Measurements from ENCODE around the gene S100A16.
"Not testable (repeated sequence)": the region's sequence is repeated elsewhere in the genome, so short reads cannot be mapped to it uniquely, and the experiment has no call there.

Gene S100A16

GRCh38 chr1:153614189-153614900 is 1.4 kb upstream of the S100A16 start:
- DNase-seq, result no peak

- no peak for DNase-seq
Observed at GRCh38 chr1:153613406-153613805, 469 bp upstream of the S100A16 start.

- DNase-seq, result no peak
Observed at GRCh38 chr1:153612111-153612754, 704 bp downstream of the S100A16 start.

- no peak for DNase-seq
Observed at GRCh38 chr1:153611356-153611755, 1.6 kb downstream of the S100A16 start.

GRCh38 chr1:153610811-153611301 is 2.1 kb downstream of the S100A16 start:
- no peak for DNase-seq

GRCh38 chr1:153610334-153610733 is 2.6 kb downstream of the S100A16 start:
- no peak for DNase-seq

- no peak for DNase-seq
Observed at GRCh38 chr1:153609585-153609907, 3.4 kb downstream of the S100A16 start.

- DNase-seq, result no peak
Observed at GRCh38 chr1:153608742-153609584, 4.0 kb downstream of the S100A16 start.

GRCh38 chr1:153608089-153608682 is 4.8 kb downstream of the S100A16 start:
- DNase-seq, result no peak

GRCh38 chr1:153607381-153607780 is 5.6 kb downstream of the S100A16 start:
- no peak for DNase-seq

- no peak for DNase-seq
Observed at GRCh38 chr1:153606194-153606593, 6.7 kb downstream of the S100A16 start.

GRCh38 chr1:153602749-153603148 is 10.2 kb downstream of the S100A16 start:
- no peak for DNase-seq

- DNase-seq, result no peak
Observed at GRCh38 chr1:153599847-153600246, 13.1 kb downstream of the S100A16 start.

- DNase-seq, result peak; percentile 35
Observed at GRCh38 chr1:153598309-153599172, 14.4 kb downstream of the S100A16 start.

GRCh38 chr1:153597206-153597605 is 15.7 kb downstream of the S100A16 start:
- DNase-seq, result no peak

GRCh38 chr1:153592748-153593147 is 20.2 kb downstream of the S100A16 start:
- DNase-seq, result no peak

GRCh38 chr1:153588482-153588881 is 24.5 kb downstream of the S100A16 start:
- no peak for DNase-seq

GRCh38 chr1:153588033-153588432 is 24.9 kb downstream of the S100A16 start:
- DNase-seq, result not testable (repeated sequence)

- no peak for DNase-seq
Observed at GRCh38 chr1:153587314-153587713, 25.6 kb downstream of the S100A16 start.

- DNase-seq, result no peak
Observed at GRCh38 chr1:153586347-153586746, 26.6 kb downstream of the S100A16 start.

- DNase-seq, result no peak
Observed at GRCh38 chr1:153585006-153585405, 27.9 kb downstream of the S100A16 start.

GRCh38 chr1:153583976-153584375 is 29.0 kb downstream of the S100A16 start:
- no peak for DNase-seq

Data from NCI-H1092 treated with DMSO at 0.1 percent for 48 hours (cell line).